ENCODE measurements around the gene NAPB.
"Not testable (repeated sequence)": the region's sequence is repeated elsewhere in the genome, so short reads cannot be mapped to it uniquely, and the experiment has no call there.

NAPB gene

DNA sequence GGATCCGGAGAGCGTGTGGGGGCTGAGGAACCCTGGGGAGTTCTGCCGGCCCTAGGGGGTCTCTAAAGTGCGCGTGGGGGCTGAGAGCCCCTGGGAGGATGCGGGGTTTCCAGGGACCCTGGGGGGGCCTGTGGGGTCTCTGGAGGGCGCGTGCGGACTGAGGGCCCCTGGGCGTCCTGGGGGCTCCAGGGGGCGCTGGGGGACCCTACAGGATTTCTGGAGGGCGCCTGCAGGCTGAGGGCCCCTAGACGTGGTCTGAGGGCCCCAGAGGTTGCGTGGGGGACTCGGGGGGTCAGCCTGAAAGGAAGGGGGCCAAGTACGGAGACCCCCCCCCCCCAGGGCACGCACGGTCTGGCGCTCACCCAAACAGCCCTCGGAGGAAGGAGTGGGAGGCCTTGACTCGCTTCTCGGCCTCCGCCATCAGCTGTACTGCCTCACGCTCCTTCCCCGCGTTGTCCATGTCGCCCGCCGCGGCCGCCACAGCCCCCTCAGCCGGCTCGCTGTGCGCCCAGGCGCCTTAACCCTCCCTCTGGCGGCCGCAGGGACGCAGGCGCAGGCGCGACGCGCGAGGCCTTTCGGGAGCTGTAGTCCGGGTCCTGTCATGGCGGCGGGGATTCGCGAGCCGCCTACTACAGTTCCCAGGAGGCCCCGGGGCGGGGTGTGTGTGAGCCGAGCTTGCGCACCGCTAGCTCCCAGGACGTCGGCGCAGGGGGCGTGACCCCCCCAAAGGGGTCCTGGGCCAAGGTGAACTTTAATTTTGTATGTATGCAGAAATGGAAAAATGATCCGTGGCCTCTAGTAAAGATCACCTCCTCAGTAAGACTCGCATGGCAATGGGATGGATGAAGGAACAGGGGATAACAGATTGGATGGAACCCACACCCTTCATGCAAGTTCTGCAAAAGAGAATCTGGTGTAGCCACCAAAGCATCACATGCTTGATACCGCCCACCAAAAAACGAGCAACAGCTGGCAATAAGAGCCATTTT lies at the start of gene NAPB:
TSS of gene NAPB (minus strand) at position 546 of the 989 bp plus-strand sequence. CDS start at position 460, 86 bp downstream.
- peak; percentile 90 for DNase-seq (ENCODE audit: low spot score)

GRCh38 chr20:23466961-23467360 lies 45.7 kb upstream of the NAPB start:
- not testable (repeated sequence) for DNase-seq (ENCODE audit: low spot score)

GRCh38 chr20:23461180-23461579 lies 39.9 kb upstream of the NAPB start:
- no peak for DNase-seq (ENCODE audit: low spot score)

DNA sequence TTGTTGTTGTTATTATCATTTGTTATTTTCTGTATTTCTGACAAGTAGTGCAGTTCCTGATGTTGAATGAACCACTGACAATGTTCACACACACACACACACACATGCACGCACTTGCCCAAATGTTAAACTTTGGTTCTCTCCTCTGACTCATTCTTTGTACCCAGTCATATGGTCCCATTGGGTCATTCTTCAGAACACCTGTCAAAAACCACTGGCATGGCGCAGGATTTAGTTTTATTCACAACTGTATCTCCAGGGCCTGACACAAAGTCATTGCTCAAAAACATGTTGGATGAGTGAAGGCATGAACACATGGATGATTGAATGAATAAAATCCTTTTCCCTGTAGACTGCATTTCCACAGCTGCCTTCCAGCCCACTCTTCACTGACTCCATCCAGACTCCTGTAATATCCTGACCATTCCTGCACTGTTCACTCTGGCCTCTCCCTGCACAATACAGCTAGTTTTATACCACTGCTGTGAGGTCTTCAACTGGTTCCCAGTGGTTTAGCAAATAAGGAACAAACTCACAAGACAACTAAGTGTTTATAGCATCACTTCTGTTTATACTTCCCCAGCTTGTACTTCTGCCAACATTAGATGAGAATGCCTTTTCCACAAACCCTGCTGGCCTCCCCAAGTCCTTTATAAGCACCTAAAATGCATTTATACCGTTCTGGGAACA lies 38.3 kb upstream of the NAPB start:
- DNase-seq (ENCODE audit: low spot score), result no peak

- no peak for DNase-seq (ENCODE audit: low spot score)
These were observed 35.6 kb upstream of the NAPB start for GRCh38 chr20:23456873-23457272.

GRCh38 chr20:23456409-23456808 lies 35.1 kb upstream of the NAPB start:
- DNase-seq (ENCODE audit: low spot score), result no peak

DNA sequence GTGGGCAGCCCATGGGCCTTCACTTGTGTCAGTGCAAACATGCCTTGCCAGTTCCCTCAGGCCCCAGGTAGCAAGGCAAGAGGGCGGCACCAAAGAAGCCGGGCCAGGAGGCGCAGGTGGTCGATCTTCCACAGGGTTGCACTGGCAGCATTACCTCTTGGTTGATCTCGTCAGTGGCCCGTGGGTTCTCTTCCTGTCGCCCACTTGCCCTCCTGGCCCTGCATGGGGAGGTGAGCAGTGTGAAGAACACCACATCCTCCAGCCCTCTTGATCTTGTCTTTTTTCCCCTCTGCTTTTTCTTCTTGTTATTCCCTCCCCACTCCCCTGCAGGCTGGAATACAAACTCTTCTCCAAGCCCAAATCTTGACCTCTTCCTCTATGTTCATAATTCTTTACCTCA lies 34.4 kb upstream of the NAPB start:
- no peak for DNase-seq (ENCODE audit: low spot score)

GRCh38 chr20:23454816-23455215 lies 33.5 kb upstream of the NAPB start:
- DNase-seq (ENCODE audit: low spot score), result no peak

- no peak for DNase-seq (ENCODE audit: low spot score)
These were observed 32.6 kb upstream of the NAPB start for GRCh38 chr20:23453549-23454543.

DNA sequence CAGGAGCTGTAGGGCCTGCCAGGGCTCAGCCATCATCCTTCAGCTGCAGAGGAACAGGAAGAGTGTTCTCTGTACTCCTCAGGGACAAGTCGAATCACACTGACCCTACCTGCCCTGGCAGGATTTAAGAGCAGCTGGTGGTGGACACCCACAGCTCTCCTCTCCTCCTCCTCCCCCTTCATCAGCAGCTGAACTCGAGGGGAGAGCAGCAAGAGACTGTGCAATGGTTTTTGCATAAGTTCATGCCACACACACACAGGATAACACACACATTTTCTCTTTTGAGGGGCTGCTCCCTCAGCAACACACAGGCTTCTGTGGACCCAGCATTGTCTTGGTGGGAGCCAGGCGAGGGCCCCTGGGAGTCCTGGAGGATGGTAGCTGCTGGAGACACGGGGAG lies 31.5 kb upstream of the NAPB start, which contains the start of gene CST11:
TSS of gene CST11 (minus strand) at position 101 of the 400 bp plus-strand sequence. CDS start at position 36, 65 bp downstream.
- DNase-seq (ENCODE audit: low spot score), result no peak

- no peak for DNase-seq (ENCODE audit: low spot score)
These were observed 30.7 kb upstream of the NAPB start for GRCh38 chr20:23451956-23452487.

DNA sequence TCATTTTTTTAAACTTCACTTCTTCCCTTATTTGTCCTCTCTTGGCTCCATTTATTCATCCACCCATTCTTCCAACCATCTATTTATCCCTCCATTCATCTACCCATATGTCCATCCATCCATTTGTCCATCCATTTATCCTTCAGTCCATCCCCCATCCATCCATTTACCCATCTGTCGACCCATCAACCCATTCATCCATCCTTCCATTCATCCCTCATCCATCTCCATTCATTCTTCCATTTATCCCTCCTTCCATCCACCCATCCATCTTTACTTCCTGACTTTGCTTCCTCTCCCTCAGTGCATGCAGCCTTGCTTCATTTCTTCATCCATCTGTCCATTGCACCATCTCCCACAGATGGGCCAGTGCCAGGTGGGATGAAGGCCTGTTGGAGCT lies 29.6 kb upstream of the NAPB start:
- no peak for DNase-seq (ENCODE audit: low spot score)

GRCh38 chr20:23449421-23449820 lies 28.1 kb upstream of the NAPB start:
- DNase-seq (ENCODE audit: low spot score), result no peak

- DNase-seq (ENCODE audit: low spot score), result no peak
These were observed 26.9 kb upstream of the NAPB start for GRCh38 chr20:23448167-23448566.

DNA sequence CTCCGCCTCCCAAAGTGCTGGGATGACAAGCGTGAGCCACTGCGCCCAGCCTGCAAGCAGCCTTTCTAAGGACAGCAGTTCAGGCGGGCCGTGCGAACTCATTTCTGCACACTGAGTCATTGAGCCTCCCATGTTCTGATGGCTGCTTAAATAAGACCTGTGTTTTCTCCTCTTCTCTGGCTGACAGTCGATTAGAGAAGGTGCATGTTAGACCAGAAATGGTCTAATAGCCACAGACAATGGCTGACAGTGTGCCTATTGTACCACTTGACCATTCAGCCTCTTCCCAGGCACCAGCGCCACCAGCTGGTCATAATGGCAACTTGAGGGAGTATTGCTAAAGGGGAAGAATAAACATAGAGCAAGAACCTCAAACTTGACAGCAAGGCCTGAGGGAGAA lies 25.2 kb upstream of the NAPB start:
- DNase-seq (ENCODE audit: low spot score), result peak; percentile 35

- DNase-seq (ENCODE audit: low spot score), result no peak
These were observed 24.4 kb upstream of the NAPB start for GRCh38 chr20:23445596-23446217.

DNA sequence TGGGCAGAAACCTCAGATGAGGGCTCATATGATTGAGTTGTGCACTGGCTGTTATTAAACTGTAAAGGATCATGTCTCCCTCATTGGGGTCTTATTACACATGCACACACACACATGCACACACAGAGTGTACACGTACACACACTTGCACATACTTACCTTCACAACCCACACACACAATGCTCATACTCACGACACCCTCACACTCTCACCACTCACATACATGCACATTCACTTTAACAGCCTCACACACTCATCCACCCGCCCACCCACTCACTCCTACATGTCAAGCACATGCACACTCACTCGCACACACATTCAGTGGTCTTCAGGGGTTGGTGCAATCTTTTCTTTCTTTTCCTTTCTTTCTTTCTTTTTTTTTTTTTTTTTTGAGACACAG lies 23.6 kb upstream of the NAPB start:
- no peak for DNase-seq (ENCODE audit: low spot score)

DNA sequence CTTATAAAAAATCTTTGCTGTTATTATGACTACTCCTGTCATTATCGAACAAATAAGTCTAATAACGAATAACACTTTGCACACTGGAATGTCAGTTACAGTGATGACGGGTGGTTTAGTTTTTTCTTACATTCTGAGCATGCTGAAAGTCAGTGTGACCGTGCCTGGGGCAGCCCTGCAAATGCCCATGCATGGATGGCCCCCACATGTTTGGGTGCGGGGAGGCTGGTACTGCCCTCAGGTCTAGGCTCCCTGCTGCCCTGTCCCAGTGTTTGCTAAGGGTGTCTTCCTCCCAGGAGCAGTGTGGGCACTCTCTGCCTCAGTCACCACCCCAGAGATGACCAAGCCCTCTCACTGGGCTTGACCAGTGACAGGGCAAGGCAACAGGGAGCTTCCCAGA lies 21.1 kb upstream of the NAPB start:
- no peak for DNase-seq (ENCODE audit: low spot score)

GRCh38 chr20:23441850-23442313 lies 20.6 kb upstream of the NAPB start:
- peak; percentile 79 for DNase-seq (ENCODE audit: low spot score)

DNA sequence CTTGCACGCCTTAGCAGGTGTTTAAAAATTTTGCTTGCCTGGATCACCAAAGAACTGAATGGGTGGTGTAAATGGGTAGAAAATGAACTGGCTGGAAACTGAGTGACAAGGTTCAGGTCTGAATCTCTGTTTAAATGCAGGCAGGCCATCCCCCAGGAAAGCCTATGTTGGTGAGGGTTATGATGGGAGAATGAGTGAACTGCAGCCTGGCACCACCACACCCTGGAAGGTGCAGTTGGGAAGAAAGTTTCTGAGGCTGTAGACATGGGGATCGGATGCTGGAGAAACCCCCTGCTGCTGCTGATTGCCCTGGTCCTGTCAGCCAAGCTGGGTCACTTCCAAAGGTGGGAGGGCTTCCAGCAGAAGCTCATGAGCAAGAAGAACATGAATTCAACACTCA lies 18.7 kb upstream of the NAPB start:
- DNase-seq (ENCODE audit: low spot score), result no peak

DNA sequence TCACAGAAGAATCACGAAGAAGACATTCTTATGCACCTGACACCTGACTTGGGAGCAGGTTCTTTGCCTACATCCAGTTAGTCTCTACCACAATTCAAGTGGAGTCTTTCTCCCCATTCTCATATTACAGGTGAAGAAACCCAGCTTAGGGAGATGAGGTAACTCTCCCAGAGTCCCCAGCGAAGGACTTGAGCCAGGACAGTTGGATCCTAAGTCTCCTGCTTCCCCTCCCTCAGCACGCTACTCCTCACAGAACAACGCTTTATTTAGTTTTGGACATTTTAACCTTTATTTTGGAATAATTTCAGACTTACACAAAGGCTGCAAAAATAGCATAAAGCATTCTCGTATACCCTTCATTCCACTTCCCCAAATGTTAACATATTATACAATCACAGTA lies 17.4 kb upstream of the NAPB start:
- DNase-seq (ENCODE audit: low spot score), result no peak
